H1 (cell line): Measurements from ENCODE around the gene ELAVL1. TPM values are rescaled to one million over a fixed set of nuclear protein-coding genes. Genes with fewer than 3 reads are reported as not detected.

Source experiments
- ATF2 ChIP-seq: IDR thresholded peaks from 2 replicates; pipeline ENCODE4 v1.6.1; 2012; ENCODE audit warnings: low read length, inconsistent platforms
- CTCF ChIP-seq, 3 experiments: IDR thresholded peaks; 1 replicate in 2 of 3; 2 replicates in 1 of 3; pipeline versions ENCODE4 v1.5.1 to v1.6.1; 2011; ENCODE audit warnings: low read length in 3 of 3, mild to moderate bottlenecking in 3 of 3, inconsistent platforms in 2 of 3, low read depth in 1 of 3, moderate library complexity in 1 of 3; ENCODE audit not compliant: insufficient read depth in 1 of 3; ENCODE audit errors: control extremely low read depth in 1 of 3
- polyA plus RNA-seq, 7 experiments: library from polyadenylated mRNA; depleted of rRNA in 3 of 7; stranded (reverse) in 5 of 7; unstranded in 2 of 7; fragments of >200 nt in 5 of 7; fragments of 200-250 nt in 2 of 7; gene quantifications; 1 replicate in 5 of 7; 2 replicates in 1 of 7; 4 replicates in 1 of 7; pipeline versions ENCODE4 v1.2.1 to v1.2.3, GENCODE V29; 2011 to 2013; ENCODE audit warnings: missing spikeins in 2 of 7, mixed read lengths in 2 of 7
- total RNA-seq: library from RNA; stranded (reverse); fragmentation: NEBNext Ultra II Directional; extraction: Animal tissue kit (Norgen Biotek cat#: 25700); gene quantifications from 2 replicates; pipeline ENCODE4 v1.2.1, GENCODE V29; 2021

The ELAVL1 gene
- total and polyA plus RNA-seq, 2 of the 8 experiments (the other 6 are each of a cell fraction or from before 2014, with no cell fraction given): 56.7 to 163 TPM

- TF ChIP-seq ATF2: no peak
- TF ChIP-seq CTCF (IDR thresholded peaks at IDR 0.05; ENCODE audit: control extremely low read depth in 1 of 3, insufficient read depth in 1 of 3, low read depth in 1 of 3, low read length in 3 of 3): no peak
- TF ChIP-seq, all 59 proteins: peak for 0
Observed at GRCh38 chr19:8021374-8021773, 15.9 kb upstream of the ELAVL1 start (continued).
